H1 (cell line): ENCODE results near the gene LTBP1. TPM values are rescaled to one million over a fixed set of nuclear protein-coding genes. Genes with fewer than 3 reads are reported as not detected.

Experiments used
- BACH1 ChIP-seq: IDR thresholded peaks from 2 replicates; pipeline ENCODE4 v1.6.1; 2012; ENCODE audit warnings: low read length, improper control_type of control experiment
- polyA plus RNA-seq, 7 experiments: library from polyadenylated mRNA; depleted of rRNA in 3 of 7; stranded (reverse) in 5 of 7; unstranded in 2 of 7; fragments of >200 nt in 5 of 7; fragments of 200-250 nt in 2 of 7; gene quantifications; 1 replicate in 5 of 7; 2 replicates in 1 of 7; 4 replicates in 1 of 7; pipeline versions ENCODE4 v1.2.1 to v1.2.3, GENCODE V29; 2011 to 2013; ENCODE audit warnings: missing spikeins in 2 of 7, mixed read lengths in 2 of 7
- total RNA-seq: library from RNA; stranded (reverse); fragmentation: NEBNext Ultra II Directional; extraction: Animal tissue kit (Norgen Biotek cat#: 25700); gene quantifications from 2 replicates; pipeline ENCODE4 v1.2.1, GENCODE V29; 2021
- TF ChIP-seq, protein P1 (sequence below): fragments of 300-600 bp; sonication (generic); IDR thresholded peaks from 2 replicates; pipeline ENCODE4 v1.7.1; 2012; ENCODE audit warnings: low read length, moderate library complexity, mild to moderate bottlenecking, inconsistent platforms; ENCODE audit not compliant: insufficient replicate concordance

The LTBP1 gene
- total and polyA plus RNA-seq, 2 of the 8 experiments (the other 6 are each of a cell fraction or from before 2014, with no cell fraction given): 15.4 to 24.7 TPM

DNA sequence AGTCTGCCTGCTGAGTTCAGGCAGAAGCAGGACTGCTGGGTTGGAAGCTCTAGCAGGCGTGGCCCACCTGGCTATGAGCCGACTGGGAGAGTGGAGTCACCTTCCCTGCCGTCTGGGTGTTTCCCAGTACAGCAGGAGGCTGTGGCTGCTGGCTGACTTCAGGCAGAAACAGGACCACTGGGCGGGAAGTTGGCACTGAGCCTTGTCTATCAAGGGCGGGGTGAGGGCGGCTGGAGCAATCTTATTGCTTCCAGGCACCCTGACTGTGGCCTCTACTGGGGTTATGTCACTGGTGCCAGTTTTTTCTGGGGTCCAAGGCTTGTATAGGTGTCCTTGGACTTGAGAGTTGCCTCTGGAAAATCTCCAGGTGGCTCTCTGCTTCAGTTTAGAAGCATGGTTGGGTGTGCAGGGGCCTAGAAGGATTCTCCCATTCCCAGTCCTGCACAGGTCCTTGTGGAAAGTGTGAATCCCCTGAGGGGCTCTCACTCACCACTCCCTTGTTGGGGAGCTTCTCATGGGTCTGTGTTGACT lies 30.5 kb downstream of the LTBP1 start (continued):
- TF ChIP-seq, protein P1, sequence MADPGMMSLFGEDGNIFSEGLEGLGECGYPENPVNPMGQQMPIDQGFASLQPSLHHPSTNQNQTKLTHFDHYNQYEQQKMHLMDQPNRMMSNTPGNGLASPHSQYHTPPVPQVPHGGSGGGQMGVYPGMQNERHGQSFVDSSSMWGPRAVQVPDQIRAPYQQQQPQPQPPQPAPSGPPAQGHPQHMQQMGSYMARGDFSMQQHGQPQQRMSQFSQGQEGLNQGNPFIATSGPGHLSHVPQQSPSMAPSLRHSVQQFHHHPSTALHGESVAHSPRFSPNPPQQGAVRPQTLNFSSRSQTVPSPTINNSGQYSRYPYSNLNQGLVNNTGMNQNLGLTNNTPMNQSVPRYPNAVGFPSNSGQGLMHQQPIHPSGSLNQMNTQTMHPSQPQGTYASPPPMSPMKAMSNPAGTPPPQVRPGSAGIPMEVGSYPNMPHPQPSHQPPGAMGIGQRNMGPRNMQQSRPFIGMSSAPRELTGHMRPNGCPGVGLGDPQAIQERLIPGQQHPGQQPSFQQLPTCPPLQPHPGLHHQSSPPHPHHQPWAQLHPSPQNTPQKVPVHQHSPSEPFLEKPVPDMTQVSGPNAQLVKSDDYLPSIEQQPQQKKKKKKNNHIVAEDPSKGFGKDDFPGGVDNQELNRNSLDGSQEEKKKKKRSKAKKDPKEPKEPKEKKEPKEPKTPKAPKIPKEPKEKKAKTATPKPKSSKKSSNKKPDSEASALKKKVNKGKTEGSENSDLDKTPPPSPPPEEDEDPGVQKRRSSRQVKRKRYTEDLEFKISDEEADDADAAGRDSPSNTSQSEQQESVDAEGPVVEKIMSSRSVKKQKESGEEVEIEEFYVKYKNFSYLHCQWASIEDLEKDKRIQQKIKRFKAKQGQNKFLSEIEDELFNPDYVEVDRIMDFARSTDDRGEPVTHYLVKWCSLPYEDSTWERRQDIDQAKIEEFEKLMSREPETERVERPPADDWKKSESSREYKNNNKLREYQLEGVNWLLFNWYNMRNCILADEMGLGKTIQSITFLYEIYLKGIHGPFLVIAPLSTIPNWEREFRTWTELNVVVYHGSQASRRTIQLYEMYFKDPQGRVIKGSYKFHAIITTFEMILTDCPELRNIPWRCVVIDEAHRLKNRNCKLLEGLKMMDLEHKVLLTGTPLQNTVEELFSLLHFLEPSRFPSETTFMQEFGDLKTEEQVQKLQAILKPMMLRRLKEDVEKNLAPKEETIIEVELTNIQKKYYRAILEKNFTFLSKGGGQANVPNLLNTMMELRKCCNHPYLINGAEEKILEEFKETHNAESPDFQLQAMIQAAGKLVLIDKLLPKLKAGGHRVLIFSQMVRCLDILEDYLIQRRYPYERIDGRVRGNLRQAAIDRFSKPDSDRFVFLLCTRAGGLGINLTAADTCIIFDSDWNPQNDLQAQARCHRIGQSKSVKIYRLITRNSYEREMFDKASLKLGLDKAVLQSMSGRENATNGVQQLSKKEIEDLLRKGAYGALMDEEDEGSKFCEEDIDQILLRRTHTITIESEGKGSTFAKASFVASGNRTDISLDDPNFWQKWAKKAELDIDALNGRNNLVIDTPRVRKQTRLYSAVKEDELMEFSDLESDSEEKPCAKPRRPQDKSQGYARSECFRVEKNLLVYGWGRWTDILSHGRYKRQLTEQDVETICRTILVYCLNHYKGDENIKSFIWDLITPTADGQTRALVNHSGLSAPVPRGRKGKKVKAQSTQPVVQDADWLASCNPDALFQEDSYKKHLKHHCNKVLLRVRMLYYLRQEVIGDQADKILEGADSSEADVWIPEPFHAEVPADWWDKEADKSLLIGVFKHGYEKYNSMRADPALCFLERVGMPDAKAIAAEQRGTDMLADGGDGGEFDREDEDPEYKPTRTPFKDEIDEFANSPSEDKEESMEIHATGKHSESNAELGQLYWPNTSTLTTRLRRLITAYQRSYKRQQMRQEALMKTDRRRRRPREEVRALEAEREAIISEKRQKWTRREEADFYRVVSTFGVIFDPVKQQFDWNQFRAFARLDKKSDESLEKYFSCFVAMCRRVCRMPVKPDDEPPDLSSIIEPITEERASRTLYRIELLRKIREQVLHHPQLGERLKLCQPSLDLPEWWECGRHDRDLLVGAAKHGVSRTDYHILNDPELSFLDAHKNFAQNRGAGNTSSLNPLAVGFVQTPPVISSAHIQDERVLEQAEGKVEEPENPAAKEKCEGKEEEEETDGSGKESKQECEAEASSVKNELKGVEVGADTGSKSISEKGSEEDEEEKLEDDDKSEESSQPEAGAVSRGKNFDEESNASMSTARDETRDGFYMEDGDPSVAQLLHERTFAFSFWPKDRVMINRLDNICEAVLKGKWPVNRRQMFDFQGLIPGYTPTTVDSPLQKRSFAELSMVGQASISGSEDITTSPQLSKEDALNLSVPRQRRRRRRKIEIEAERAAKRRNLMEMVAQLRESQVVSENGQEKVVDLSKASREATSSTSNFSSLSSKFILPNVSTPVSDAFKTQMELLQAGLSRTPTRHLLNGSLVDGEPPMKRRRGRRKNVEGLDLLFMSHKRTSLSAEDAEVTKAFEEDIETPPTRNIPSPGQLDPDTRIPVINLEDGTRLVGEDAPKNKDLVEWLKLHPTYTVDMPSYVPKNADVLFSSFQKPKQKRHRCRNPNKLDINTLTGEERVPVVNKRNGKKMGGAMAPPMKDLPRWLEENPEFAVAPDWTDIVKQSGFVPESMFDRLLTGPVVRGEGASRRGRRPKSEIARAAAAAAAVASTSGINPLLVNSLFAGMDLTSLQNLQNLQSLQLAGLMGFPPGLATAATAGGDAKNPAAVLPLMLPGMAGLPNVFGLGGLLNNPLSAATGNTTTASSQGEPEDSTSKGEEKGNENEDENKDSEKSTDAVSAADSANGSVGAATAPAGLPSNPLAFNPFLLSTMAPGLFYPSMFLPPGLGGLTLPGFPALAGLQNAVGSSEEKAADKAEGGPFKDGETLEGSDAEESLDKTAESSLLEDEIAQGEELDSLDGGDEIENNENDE: no peak
- TF ChIP-seq BACH1: no peak
- TF ChIP-seq, all 59 proteins: peak for 0
